NCI-H187 (cell line): ENCODE results near the gene TMEM109.

ENCODE experiments used
- DNase-seq, 2 experiments: peaks; one replicate each; lab custom pipeline; 2025; lab: John Stamatoyannopoulos, UW

The TMEM109 gene

GRCh38 chr11:60910281-60910687, 3.7 kb upstream of the TMEM109 start:
- no peak for DNase-seq

GRCh38 chr11:60910711-60911380, 3.1 kb upstream of the TMEM109 start:
- DNase-seq = no peak

- DNase-seq = no peak
Measured at GRCh38 chr11:60912223-60912850, 1.6 kb upstream of the TMEM109 start.

GRCh38 chr11:60912851-60913528, 968 bp upstream of the TMEM109 start:
- no peak for DNase-seq

GRCh38 chr11:60914633-60915247, 782 bp downstream of the TMEM109 start:
- DNase-seq = no peak

- DNase-seq = no peak
Measured at GRCh38 chr11:60915248-60915914, 1.4 kb downstream of the TMEM109 start.

- no peak for DNase-seq
Measured at GRCh38 chr11:60916669-60917206, 2.8 kb downstream of the TMEM109 start.

GRCh38 chr11:60917267-60917666, 3.3 kb downstream of the TMEM109 start:
- DNase-seq = no peak

GRCh38 chr11:60918251-60918938, 4.4 kb downstream of the TMEM109 start:
- no peak for DNase-seq

- no peak for DNase-seq
Measured at GRCh38 chr11:60918939-60919265, 4.9 kb downstream of the TMEM109 start.

GRCh38 chr11:60919320-60919719, 5.4 kb downstream of the TMEM109 start:
- no peak for DNase-seq

GRCh38 chr11:60919956-60920355, 6.0 kb downstream of the TMEM109 start:
- DNase-seq = no peak

GRCh38 chr11:60921259-60921658, 7.3 kb downstream of the TMEM109 start:
- DNase-seq = no peak

GRCh38 chr11:60921777-60922335, 7.9 kb downstream of the TMEM109 start:
- no peak for DNase-seq

- no peak for DNase-seq
Measured at GRCh38 chr11:60922906-60923305, 8.9 kb downstream of the TMEM109 start.

- DNase-seq = no peak
Measured at GRCh38 chr11:60923326-60923725, 9.4 kb downstream of the TMEM109 start.

- no peak for DNase-seq
Measured at GRCh38 chr11:60923800-60924109, 9.8 kb downstream of the TMEM109 start.

GRCh38 chr11:60924110-60924905, 10.3 kb downstream of the TMEM109 start, which contains the start of gene TMEM132A:
TMEM132A (plus strand) TSS chr11:60924460; CDS start chr11:60924634, 174 bp downstream.
- DNase-seq = peak; percentile 41 to 78

GRCh38 chr11:60924906-60925853, 11.2 kb downstream of the TMEM109 start:
- DNase-seq = peak in 1 of 2 experiments; percentile 15
